Measurements from ENCODE around the gene LCLAT1.

DNA sequence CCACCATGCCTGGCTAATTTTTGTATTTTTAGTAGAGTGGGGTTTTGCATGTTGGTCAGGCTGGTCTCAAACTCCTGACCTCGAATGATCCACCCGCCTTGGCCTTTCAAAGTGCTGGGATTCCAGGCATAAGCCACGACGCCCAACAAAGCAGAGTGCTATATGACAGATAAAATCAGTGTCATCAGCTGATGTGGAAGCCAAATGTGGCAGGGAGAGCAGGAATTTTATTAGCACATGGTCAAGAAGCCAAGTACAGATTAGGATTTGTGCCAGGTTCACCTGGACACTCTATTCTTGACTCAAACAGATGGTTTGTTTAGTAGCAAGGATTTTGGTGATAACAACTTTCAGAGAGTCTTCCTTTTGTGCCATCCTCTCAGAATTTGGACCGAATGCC is 62.7 kb downstream of the LCLAT1 start:
- TF ChIP-seq POLR2AphosphoS5 (IDR thresholded peaks at IDR 0.05; ENCODE audit: low read depth, low read length), result no peak
- no peak for TF ChIP-seq TAF1 (IDR thresholded peaks at IDR 0.05; ENCODE audit: borderline replicate concordance, insufficient read depth, low read length)
- TF ChIP-seq, protein P1, sequence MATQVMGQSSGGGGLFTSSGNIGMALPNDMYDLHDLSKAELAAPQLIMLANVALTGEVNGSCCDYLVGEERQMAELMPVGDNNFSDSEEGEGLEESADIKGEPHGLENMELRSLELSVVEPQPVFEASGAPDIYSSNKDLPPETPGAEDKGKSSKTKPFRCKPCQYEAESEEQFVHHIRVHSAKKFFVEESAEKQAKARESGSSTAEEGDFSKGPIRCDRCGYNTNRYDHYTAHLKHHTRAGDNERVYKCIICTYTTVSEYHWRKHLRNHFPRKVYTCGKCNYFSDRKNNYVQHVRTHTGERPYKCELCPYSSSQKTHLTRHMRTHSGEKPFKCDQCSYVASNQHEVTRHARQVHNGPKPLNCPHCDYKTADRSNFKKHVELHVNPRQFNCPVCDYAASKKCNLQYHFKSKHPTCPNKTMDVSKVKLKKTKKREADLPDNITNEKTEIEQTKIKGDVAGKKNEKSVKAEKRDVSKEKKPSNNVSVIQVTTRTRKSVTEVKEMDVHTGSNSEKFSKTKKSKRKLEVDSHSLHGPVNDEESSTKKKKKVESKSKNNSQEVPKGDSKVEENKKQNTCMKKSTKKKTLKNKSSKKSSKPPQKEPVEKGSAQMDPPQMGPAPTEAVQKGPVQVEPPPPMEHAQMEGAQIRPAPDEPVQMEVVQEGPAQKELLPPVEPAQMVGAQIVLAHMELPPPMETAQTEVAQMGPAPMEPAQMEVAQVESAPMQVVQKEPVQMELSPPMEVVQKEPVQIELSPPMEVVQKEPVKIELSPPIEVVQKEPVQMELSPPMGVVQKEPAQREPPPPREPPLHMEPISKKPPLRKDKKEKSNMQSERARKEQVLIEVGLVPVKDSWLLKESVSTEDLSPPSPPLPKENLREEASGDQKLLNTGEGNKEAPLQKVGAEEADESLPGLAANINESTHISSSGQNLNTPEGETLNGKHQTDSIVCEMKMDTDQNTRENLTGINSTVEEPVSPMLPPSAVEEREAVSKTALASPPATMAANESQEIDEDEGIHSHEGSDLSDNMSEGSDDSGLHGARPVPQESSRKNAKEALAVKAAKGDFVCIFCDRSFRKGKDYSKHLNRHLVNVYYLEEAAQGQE (IDR thresholded peaks at IDR 0.05; ENCODE audit: insufficient read depth in 1 of 2, low read depth in 2 of 2, low read length in 2 of 2), result no peak
